RPMI8226 (cell line): ENCODE data around the gene BANK1.

Source experiments
- DNase-seq: peaks from one replicate; pipeline ENCODE4 v3.0.0-alpha.2; 2015

Gene BANK1

GRCh38 chr4:101910786-101911373, 120.3 kb downstream of the BANK1 start:
- DNase-seq: no peak

- no peak for DNase-seq
Observed at GRCh38 chr4:101911616-101912015, 121.1 kb downstream of the BANK1 start.

- DNase-seq: no peak
Observed at GRCh38 chr4:101914761-101915160, 124.2 kb downstream of the BANK1 start.

DNA sequence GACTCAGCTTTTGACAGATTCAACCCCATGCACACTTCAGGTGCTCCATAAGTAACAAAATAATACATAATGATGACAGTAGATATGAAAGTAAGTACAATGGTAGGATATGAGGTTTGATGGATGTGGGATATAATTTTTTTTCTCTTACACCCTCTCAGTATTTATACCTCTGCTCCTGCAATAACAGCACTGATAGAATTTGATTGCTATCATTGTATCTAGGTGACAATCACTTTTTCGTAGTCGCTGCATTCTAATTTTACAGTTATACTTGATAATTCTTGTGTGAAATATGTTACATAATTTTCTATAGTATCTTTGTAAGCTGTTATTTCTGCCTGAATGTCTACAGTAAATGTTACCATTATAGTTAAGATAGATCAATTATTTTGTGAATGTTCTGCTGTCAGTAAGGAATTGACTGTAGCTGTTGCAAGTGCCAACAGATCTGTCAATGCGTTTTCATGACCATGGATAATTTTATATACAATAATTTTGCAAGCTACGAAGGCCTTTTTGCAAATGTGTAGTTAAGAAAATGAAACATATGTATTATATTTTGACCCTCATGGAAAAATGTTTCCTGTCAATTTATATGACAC, 128.9 kb downstream of the BANK1 start:
- no peak for DNase-seq

- no peak for DNase-seq
Observed at GRCh38 chr4:101921370-101921769, 130.8 kb downstream of the BANK1 start.

DNA sequence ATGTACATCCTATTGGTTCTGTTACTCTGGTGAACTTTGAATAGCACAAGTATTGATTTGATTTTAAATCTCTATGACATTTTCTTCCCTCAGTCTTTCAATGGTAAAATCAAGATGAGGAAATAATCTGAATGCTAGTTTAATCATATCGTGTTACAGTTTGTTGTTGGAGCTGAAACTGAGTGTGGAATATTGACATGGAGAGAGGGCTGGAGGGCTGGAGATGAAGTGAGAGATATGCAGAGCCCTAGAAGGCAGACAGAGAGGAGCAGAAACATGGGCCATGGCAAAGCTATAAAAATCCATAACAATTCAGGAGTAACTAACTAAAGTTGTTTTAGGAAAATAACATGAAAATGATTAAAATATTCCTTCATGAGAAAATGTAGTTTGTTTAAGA, 141.1 kb downstream of the BANK1 start:
- no peak for DNase-seq

DNA sequence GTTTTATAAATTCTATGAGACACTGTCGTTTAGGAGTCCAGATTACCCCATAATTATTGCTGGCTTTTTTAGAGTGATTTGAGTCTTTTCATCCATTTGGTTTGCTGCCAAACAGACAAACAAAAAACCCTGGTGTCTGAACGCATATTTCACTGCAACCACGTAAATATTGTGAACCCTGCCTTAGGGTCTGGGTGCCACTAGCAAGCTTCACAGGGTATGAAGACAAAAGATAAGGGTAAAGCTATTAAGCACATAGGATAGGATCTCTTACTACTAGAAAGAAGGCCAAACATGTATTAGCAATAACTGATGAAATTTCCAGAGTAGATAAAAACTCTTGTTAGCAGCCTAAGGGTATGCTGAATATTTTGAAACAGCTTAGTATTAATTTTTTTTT, 143.3 kb downstream of the BANK1 start:
- no peak for DNase-seq

- DNase-seq: no peak
Observed at GRCh38 chr4:101938836-101939235, 148.3 kb downstream of the BANK1 start.

DNA sequence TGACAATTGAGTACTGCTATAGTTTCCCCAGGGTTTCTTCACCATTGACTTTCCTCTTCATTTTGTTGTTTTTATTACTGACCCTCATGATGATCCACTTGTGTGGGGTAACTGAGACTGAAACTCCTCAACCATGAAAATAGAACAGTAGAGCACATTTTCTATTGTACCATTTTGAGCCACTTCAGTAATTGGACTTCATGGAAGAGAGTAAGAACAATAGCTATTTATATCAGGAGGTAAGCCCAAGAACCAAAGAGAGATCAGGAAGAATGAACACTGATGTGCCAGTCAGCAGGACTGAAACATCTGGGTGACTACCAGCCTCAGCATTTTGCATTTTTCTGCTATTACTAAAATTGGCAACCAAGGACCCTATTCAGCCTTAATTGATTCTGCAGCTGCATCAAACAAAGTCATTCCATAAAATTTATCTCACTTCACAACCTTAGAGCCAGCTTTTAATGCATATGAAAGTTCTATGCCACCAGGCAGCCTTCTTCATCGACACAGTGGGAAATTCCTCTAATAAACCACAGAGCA, 151.4 kb downstream of the BANK1 start:
- DNase-seq: no peak

GRCh38 chr4:101942891-101943290, 152.4 kb downstream of the BANK1 start:
- DNase-seq: no peak

DNA sequence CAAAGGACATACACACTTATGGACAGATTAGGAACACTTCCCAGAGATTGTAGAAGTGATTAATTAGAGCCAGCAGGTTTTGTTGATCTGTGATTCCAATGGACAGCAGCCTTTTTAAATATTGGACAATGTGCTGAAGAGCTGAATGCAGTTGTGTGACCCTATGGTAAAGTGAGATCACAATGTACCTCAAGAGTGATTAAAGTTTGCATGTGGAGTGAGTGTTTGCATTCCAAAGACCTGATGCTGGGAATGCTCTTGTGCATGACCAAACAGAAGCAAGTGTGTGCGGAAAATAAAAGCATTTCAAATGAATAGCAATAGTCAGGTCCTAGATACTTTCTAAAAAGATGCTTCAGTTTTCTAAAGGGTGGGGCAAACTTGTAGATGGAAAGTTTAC, 154.1 kb downstream of the BANK1 start:
- no peak for DNase-seq

- DNase-seq: no peak
Observed at GRCh38 chr4:101948055-101948454, 157.5 kb downstream of the BANK1 start.

- DNase-seq: no peak
Observed at GRCh38 chr4:101948951-101949350, 158.4 kb downstream of the BANK1 start.

- DNase-seq: no peak
Observed at GRCh38 chr4:101950258-101950979, 159.9 kb downstream of the BANK1 start.

DNA sequence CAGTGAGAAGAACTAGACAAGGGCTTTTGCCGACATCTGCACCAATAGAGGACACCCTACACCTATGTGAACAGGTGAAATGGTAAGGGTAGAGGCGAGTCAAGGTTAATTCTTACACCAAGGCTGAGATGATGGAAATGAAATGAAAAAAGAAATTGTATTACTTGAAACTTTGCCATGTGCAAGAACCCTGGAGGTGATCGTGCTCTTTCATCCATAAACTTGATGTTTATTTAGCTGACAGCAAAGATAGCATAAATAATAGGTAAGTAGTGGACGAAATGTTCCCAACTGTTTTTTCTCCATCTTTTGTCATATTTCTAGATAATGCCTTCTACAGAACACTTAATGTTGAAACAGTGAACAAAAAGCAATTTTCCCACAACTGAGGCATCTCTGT, 162.5 kb downstream of the BANK1 start:
- no peak for DNase-seq

DNA sequence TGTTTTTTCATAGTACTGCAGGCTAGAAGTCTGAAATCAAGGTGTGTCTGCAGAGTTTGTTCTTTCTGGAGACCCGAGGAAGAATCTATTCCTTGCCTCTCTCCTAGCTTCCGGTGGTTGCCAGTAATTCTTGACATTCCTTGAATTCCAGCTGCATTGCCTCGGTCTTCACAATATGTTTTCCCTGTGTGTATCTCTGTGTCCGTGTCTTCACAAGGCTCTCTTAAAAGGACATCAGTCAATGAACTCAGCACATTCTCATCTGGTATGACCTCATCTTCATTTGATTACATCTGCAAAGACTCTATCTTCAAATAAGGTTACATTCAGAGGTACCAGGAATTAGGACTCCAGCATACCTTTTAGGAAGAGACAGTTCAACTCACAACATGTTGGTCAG, 163.4 kb downstream of the BANK1 start:
- DNase-seq: no peak

GRCh38 chr4:101954351-101954750, 163.8 kb downstream of the BANK1 start:
- no peak for DNase-seq

- no peak for DNase-seq
Observed at GRCh38 chr4:101954975-101955678, 164.6 kb downstream of the BANK1 start.

GRCh38 chr4:101956068-101956825, 165.7 kb downstream of the BANK1 start:
- DNase-seq: no peak

GRCh38 chr4:101958547-101958946, 168.0 kb downstream of the BANK1 start:
- DNase-seq: no peak

DNA sequence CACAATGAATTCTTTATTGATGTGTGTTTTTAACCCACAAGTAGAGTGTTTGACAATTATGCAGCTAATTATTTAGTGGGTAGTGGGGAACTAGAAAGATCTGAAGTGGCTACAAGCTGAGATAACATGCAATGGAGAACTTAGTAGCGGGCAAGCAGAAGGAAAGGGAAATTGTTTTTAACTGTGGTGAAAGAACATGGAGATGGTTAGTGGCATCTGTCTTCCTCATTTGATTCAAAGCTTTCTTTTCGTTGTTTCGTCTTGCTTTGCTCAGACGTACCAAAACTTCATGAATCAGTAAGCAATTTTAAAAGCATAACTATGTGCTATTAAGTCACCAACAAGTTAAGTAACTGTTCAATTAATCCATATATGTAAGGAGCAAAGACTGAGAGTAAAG, 169.9 kb downstream of the BANK1 start:
- DNase-seq: no peak

DNA sequence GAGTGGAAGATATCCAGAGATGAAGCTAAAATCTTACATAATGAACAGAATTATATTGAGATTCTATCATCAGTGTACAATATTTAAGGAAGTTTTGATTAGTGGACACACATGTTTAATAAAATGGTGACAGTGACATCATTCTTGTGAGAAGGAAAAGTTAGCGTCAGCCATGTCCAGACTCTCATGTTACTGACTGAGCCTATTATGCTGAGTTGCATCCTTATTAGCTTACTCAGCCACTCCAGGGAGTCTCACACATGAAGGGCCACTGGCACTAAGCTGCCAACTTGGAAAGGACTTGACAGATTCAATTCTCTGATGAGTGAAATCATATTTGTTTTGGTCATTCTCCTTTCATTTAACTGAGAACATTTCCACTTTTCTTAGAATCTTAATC, 170.6 kb downstream of the BANK1 start:
- no peak for DNase-seq
